GM21825 (cell line): Measurements from ENCODE around the gene RRP8.

Experiments
- ATAC-seq: cut with Tn5 transposase; IDR thresholded peaks from one replicate; pipeline ENCODE4 v1.9.1; 2021; ENCODE audit warnings: mild to moderate bottlenecking, moderate library complexity; ENCODE audit not compliant: unreplicated experiment

Gene RRP8

DNA sequence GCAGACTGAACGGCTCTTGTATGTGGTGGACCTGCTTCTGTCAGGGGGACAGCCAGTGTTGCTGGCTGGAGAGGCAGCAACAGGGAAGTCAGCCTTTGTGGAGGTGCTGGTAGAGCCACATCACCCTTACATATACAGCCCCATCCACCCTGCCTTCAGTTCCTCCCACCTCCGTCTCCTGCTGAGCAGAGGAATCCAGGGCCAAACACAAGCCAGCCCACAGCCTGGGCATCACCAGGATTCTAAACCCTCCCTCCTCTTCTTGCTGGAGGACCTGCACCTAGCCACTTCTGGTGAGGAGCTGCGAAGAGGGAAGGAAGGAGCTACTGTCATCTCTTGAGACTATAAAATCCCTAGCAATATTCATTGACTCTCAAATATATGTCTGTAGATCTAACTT, 54.8 kb downstream of the RRP8 start:
- ATAC-seq, result no peak

DNA sequence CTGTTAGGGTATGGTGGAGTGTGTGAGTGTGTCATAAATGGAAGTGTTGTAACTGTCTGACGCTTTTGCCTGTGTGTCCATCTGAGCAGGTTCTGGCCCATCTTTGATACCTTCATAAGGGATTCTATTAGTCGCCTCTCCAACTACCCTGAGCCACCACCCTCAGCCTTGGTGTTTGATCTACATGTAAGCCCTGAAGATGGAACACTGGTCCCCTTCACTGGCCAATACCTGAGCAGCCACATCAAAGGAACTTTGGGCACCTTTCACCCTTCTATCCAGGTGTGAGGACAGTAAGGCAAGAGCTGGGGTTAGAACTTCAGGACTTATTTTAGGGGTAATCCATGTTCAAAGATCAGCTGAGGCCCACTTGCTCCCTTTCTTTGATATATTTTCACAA, 55.3 kb downstream of the RRP8 start:
- ATAC-seq, result no peak

DNA sequence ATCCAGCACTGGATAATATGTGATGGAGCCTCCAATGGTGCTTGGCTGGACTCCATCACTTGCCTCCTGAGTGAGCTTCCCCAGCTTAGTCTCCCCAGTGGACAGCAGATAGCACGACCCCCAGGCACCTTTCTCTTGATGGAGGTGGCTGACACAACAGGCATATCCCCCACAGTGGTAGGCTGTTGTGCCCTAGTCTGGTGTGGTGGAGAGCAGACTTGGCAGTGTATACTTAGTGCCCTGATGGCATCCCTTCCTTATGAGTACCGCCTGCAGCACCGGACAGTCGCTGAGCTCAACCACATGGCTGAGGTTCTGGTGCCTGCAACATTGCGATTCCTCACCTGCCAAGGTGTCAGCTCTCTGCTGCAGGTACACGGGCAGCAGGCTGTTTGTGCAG, 56.2 kb downstream of the RRP8 start:
- no peak for ATAC-seq

DNA sequence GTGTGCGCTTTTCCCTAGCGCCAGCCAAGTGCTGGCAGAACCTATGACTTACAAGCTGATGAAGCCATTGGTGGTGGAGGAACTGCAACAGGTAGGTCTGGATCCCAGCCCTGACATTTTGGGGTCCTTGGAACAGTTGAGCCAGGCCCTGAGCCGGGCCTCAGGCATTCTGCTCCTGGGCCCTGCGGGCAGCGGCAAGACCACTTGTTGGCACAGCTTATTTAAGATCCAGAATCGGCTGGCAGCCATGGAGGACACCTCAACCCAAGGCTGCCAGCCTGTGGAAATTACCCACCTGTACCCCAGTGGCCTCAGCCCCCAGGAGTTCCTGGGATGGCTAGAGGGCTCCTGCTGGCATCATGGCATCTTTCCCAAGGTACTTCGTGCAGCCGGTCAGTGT, 56.7 kb downstream of the RRP8 start:
- no peak for ATAC-seq

DNA sequence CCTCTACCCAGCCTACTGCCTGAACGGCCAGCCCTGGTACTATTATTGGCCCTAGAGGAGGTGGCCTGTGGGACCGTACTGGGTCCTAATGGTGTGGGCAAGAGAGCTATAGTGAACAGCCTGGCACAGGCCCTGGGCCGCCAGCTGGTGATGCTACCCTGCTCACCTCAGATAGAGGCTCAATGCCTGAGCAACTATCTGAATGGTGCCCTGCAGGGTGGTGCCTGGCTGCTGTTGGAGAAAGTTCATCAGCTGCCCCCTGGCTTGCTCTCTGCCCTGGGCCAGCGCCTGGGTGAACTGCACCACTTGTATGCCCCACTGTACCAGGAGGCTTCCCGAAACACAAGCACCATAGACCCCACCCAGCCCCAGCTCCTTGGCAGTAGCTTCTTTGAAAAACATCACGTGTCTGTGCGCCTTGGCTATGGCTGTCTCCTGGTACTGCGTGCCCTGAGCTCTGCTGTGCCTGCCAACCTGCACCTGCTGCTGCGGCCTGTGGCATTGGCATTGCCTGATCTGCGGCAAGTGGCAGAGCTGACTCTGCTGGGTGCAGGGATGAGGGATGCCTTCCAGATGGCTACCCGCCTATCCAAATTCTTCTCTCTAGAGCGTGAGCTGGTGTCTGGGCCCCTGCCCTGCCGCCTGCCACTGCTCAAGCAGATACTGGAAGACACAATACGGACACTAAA, 57.4 kb downstream of the RRP8 start:
- ATAC-seq, result no peak
